Ascending aorta (tissue), 2 donors: ENCODE results near the gene KAT2B. TPM values are rescaled to one million over a fixed set of nuclear protein-coding genes. Genes with fewer than 3 reads are reported as not detected.

ENCODE experiments used
- DNase-seq, 2 donors: peaks; one replicate each; pipeline ENCODE4 v3.0.0-alpha.2; 2019; ENCODE audit warnings: low spot score in 2 of 2
- H3K27ac ChIP-seq, 2 donors: fragments of 200-600 bp; sonication (generic); one replicate each; pipeline ENCODE4 v1.5.1; 2016 to 2017; ENCODE audit warnings: mild to moderate bottlenecking in 1 of 2
- H3K27me3 ChIP-seq: fragments of 200-600 bp; sonication (generic); one replicate; pipeline ENCODE4 v1.5.1; 2017
- H3K36me3 ChIP-seq, 2 donors: fragments of 200-600 bp; sonication (generic); one replicate each; pipeline ENCODE4 v1.5.1; 2016
- H3K4me1 ChIP-seq, 2 donors: fragments of 200-600 bp; sonication (generic); one replicate each; pipeline ENCODE4 v1.5.1; 2016 to 2017; ENCODE audit warnings: mild to moderate bottlenecking in 1 of 2
- H3K4me3 ChIP-seq, 2 donors: fragments of 200-600 bp; sonication (generic); one replicate each; pipeline ENCODE4 v1.5.1; 2016 to 2017; ENCODE audit warnings: mild to moderate bottlenecking in 1 of 2
- H3K9me3 ChIP-seq, 2 donors: fragments of 200-600 bp; sonication (generic); one replicate each; pipeline ENCODE4 v1.5.1; 2016
- CTCF ChIP-seq, 3 experiments: fragments of 200-600 bp in 2 of 3; fragments of 450-650 bp in 1 of 3; sonication (generic) in 2 of 3; IDR thresholded peaks; one replicate each; pipeline ENCODE4 v1.5.1; 2016 to 2019; ENCODE audit warnings: antibody characterized with exemption in 3 of 3, mild to moderate bottlenecking in 1 of 3, moderate library complexity in 1 of 3
- intact Hi-C: fragments of 100-400 bp; cut with DNase I; formaldehyde crosslinking; loops from one replicate; pipeline ENCODE4 v1.15.1; 2023
- total RNA-seq: library from RNA; depleted of rRNA; stranded (reverse); fragments of >200 nt; gene quantifications from one replicate; pipeline ENCODE4 v1.1.0, GENCODE V29; 2016

Gene KAT2B
- total RNA-seq, 1 donor from 2014 or later = 10.5 TPM

GRCh38 chr3:20091331-20092047, 51.2 kb downstream of the KAT2B start:
- peaks cover 8 to 12% of the 10 kb centered on the region in 2 donors for H3K9me3 ChIP-seq
- no peak overlapping the region for H3K4me3 ChIP-seq
- intact Hi-C loops = no loop called here
- no peak for TF ChIP-seq CTCF (IDR thresholded peaks at IDR 0.05)
- H3K27me3 ChIP-seq = no peaks in the 10 kb centered on the region
- DNase-seq = no peak
- no peak overlapping the region for H3K27ac ChIP-seq
- peaks cover 0 to 7% of the 10 kb centered on the region in 2 donors for H3K36me3 ChIP-seq
- peaks cover 0 to 9% of the 10 kb centered on the region in 2 donors for H3K4me1 ChIP-seq

GRCh38 chr3:20095470-20095869, 55.2 kb downstream of the KAT2B start:
- Histone ChIP-seq H3K9me3 (no peaks in the 10 kb centered on the region), H3K36me3 (no peaks in the 10 kb centered on the region), H3K4me3 (no peak overlapping the region), H3K27me3 (no peaks in the 10 kb centered on the region), H3K4me1 (peaks cover 0 to 18% of the 10 kb centered on the region in 2 donors), H3K27ac (no peak overlapping the region)
- no peak for TF ChIP-seq CTCF (IDR thresholded peaks at IDR 0.05)
- intact Hi-C loops = loop anchor here (5.0 kb wide), 2 partner anchors 38 to 222 kb away; no protein-coding TSS in a partner anchor
- DNase-seq = no peak

GRCh38 chr3:20096135-20096685, 56.0 kb downstream of the KAT2B start:
- Histone ChIP-seq H3K9me3 (no peaks in the 10 kb centered on the region), H3K27ac (peak overlapping the region; percentile 28 to 64), H3K27me3 (no peaks in the 10 kb centered on the region), H3K36me3 (no peaks in the 10 kb centered on the region), H3K4me3 (no peak overlapping the region), H3K4me1 (peaks cover 0 to 18% of the 10 kb centered on the region in 2 donors)
- TF ChIP-seq CTCF (IDR thresholded peaks at IDR 0.05) = no peak
- no peak for DNase-seq
- intact Hi-C loops = loop anchor here (2.0 to 5.0 kb wide), 3 partner anchors 39 to 221 kb away; partner anchors contain the start of gene KAT2B

- H3K27ac ChIP-seq = peak overlapping the region; percentile 32 to 64
Observed at GRCh38 chr3:20097015-20097414, 56.8 kb downstream of the KAT2B start.

GRCh38 chr3:20099060-20099459, 58.8 kb downstream of the KAT2B start:
- intact Hi-C loops = loop anchor here (5.0 kb wide), 2 partner anchors 42 to 218 kb away; no protein-coding TSS in a partner anchor
- H3K4me1 ChIP-seq = peaks cover 0 to 14% of the 10 kb centered on the region in 2 donors
- peak overlapping the region; percentile 14 to 36 for H3K27ac ChIP-seq
- DNase-seq = no peak
- H3K27me3 ChIP-seq = no peaks in the 10 kb centered on the region
- H3K9me3 ChIP-seq = no peaks in the 10 kb centered on the region
- no peak overlapping the region for H3K4me3 ChIP-seq
- TF ChIP-seq CTCF (IDR thresholded peaks at IDR 0.05) = no peak
- no peaks in the 10 kb centered on the region for H3K36me3 ChIP-seq

More at GRCh38 chr3:20097015-20097414, 56.8 kb downstream of the KAT2B start:
- Histone ChIP-seq H3K4me3 (no peak overlapping the region), H3K9me3 (no peaks in the 10 kb centered on the region), H3K36me3 (no peaks in the 10 kb centered on the region), H3K4me1 (peaks cover 0 to 14% of the 10 kb centered on the region in 2 donors), H3K27me3 (no peaks in the 10 kb centered on the region)
- no peak for DNase-seq
- intact Hi-C loops = loop anchor here (2.0 to 5.0 kb wide), 3 partner anchors 40 to 220 kb away; partner anchors contain the start of gene KAT2B
- TF ChIP-seq CTCF (IDR thresholded peaks at IDR 0.05) = no peak
